Measurements from ENCODE around the gene PRDM2.
"Not testable (repeated sequence)": the region's sequence is repeated elsewhere in the genome, so short reads cannot be mapped to it uniquely, and the experiment has no call there.

Gene PRDM2

DNA sequence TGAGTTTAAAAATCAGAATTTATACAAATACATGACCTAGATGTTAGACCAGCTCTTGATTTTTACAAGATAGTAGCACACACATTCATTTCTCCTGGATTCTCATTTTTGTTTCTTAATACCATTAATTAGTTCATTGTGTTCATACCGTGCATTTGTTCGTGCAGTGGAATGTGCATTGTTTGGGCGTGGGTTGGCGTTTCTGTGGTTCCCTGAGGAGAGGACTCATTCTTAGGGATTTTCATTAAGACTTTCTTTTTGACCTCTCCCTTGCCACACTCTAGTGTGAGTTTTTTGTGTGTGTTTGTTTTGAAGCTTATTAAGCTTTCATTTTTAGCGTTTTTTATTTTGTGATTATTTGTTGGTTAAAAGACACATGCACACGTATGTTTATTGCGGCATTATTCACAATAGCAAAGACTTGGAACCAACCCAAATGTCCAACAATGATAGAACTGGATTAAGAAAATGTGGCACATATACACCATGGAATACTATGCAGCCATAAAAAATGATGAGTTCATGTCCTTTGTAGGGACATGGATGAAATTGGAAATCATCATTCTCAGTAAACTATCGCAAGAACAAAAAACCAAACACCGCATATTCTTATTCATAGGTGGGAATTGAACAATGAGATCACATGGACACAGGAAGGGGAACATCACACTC is 15.8 kb downstream of the PRDM2 start:
- not testable (repeated sequence) for H3K4me3 ChIP-seq (ENCODE audit: low read depth, low read length); H3K9ac ChIP-seq (ENCODE audit: low read depth, low read length); H3K9me3 ChIP-seq (ENCODE audit: control insufficient read depth, insufficient read depth, low read length); H3K36me3 ChIP-seq (ENCODE audit: control insufficient read depth, insufficient read depth, low read length); H3K4me1 ChIP-seq (ENCODE audit: control insufficient read depth, insufficient read depth, low read length); H3K27ac ChIP-seq (ENCODE audit: low read depth, low read length)
- H3K27me3 ChIP-seq (ENCODE audit: control insufficient read depth, insufficient read depth, low read length): peaks cover 27% of the 10 kb centered on the region

DNA sequence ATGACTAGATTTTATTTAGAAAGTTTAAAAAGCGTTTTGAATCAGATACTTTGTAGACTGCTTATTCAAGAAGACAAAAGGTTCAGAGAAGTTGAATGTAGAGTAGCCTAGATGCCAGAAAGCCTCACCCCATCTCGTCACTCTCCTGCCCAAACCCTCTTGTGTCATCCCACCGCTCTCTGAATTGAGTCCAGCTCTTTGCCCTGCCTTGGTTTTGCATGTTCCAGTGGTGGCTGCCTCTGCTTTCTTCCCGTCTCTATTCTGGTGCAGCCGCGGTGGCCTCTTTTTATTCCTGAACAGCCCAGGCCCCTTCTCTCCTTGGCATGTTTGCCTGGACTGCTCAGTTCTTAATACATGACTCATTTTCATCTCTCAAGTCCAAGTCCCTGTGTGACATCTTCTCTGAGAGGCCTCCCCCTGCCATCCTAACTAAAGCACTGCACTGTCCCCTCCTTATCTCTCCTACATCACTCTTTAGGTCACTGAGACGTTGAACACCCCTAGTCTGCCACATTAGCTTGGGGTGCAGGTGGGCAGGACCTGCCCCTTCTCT is 22.9 kb downstream of the PRDM2 start:
- peaks cover 89% of the 10 kb centered on the region for H3K27me3 ChIP-seq (ENCODE audit: control insufficient read depth, insufficient read depth, low read length)
- no peaks in the 10 kb centered on the region for H3K36me3 ChIP-seq (ENCODE audit: control insufficient read depth, insufficient read depth, low read length)
- H3K27ac ChIP-seq (ENCODE audit: low read depth, low read length): no peak overlapping the region

DNA sequence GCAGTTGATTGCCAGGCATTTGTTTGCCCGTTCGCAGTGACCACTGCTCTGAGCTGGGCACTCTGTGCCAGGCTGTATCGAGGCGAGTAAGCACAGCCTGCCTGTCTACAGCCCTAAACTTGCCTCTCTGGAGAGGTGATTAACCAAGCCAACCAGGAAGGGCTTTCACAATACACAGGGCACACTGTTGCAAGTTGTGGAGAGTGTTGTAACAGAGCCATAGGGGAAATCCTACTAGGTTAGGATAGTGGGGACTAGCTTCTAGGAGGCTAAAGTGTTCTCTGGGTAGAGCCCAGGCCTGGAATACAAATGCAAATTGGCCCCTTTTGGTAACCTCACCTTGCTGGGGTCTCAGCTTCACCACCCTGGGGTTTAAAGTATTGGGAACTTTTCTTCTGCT is 23.8 kb downstream of the PRDM2 start:
- no peak overlapping the region for H3K4me3 ChIP-seq (ENCODE audit: low read depth, low read length)
- H3K4me1 ChIP-seq (ENCODE audit: control insufficient read depth, insufficient read depth, low read length): peaks cover 4% of the 10 kb centered on the region
- no peak overlapping the region for H3K27ac ChIP-seq (ENCODE audit: low read depth, low read length)
- H3K9ac ChIP-seq (ENCODE audit: low read depth, low read length): no peak overlapping the region
- peaks cover 86% of the 10 kb centered on the region for H3K27me3 ChIP-seq (ENCODE audit: control insufficient read depth, insufficient read depth, low read length)
- no peaks in the 10 kb centered on the region for H3K36me3 ChIP-seq (ENCODE audit: control insufficient read depth, insufficient read depth, low read length)
- no peaks in the 10 kb centered on the region for H3K9me3 ChIP-seq (ENCODE audit: control insufficient read depth, insufficient read depth, low read length)

More for the DNA sequence above, 22.9 kb downstream of the PRDM2 start:
- H3K4me1 ChIP-seq (ENCODE audit: control insufficient read depth, insufficient read depth, low read length): peaks cover 4% of the 10 kb centered on the region
- H3K9ac ChIP-seq (ENCODE audit: low read depth, low read length): no peak overlapping the region
- no peak overlapping the region for H3K4me3 ChIP-seq (ENCODE audit: low read depth, low read length)
- no peaks in the 10 kb centered on the region for H3K9me3 ChIP-seq (ENCODE audit: control insufficient read depth, insufficient read depth, low read length)

DNA sequence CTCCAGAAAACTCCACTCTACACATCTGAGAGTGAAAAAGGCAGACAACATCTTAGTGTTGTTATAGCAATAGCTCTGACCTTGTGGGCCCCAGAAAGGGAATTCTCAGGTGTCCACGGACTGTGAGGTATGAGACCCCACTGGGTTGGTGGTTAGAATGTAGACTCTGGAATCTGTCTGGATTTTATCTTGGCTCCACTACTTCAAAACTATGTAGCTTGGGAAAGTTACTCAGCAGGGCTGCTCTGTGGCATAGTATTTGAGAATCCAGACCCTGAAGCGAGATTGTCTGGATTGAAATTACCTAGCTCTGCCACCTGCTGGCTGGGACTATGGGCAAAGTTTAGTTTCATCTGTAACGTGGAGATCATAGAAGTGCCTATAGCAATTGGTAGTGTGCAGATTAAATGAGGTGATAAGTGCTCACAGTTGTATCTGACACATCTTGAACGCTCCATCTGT is 25.8 kb downstream of the PRDM2 start:
- Histone ChIP-seq H3K27ac (ENCODE audit: low read depth, low read length) (no peak overlapping the region), H3K9ac (ENCODE audit: low read depth, low read length) (no peak overlapping the region), H3K27me3 (ENCODE audit: control insufficient read depth, insufficient read depth, low read length) (peaks cover 67% of the 10 kb centered on the region)

DNA sequence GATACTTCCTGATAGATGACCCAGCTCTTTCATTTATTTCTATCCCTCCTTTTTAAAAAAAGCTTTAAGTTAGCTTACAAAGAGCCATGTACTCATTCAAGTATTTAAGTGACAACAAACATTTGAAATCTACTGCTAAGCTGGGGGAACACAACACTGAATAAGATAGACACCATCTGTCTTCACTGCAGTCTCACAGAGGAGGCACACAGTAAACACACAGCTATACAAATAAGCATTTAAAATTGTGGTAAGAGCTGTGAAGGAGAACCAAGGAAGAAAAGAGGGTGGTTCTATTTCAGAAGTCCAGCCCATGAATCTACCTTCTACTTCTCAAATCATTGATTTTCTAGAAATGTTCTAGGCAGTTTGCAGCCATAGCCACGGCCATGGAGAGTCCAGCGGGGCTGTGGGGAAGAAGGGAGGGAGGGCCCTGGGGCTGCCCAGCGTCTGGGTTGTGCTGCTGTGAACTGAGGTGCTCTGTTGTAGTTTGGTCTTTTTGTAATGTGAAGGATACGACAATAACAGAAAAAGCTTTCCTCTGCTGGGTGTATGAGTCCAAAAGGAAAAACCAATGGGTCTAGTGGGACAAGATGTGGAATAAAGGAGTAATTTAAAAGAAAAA is 28.2 kb downstream of the PRDM2 start:
- H3K9ac ChIP-seq (ENCODE audit: low read depth, low read length): no peak overlapping the region
- peaks cover 43% of the 10 kb centered on the region for H3K27me3 ChIP-seq (ENCODE audit: control insufficient read depth, insufficient read depth, low read length)
- H3K4me1 ChIP-seq (ENCODE audit: control insufficient read depth, insufficient read depth, low read length): peaks cover 4% of the 10 kb centered on the region
- H3K27ac ChIP-seq (ENCODE audit: low read depth, low read length): no peak overlapping the region
- no peaks in the 10 kb centered on the region for H3K9me3 ChIP-seq (ENCODE audit: control insufficient read depth, insufficient read depth, low read length)
- no peak overlapping the region for H3K4me3 ChIP-seq (ENCODE audit: low read depth, low read length)
- H3K36me3 ChIP-seq (ENCODE audit: control insufficient read depth, insufficient read depth, low read length): peaks cover 5% of the 10 kb centered on the region; the same call in 1 of the 2 replicates

More for the DNA sequence above, 25.8 kb downstream of the PRDM2 start:
- Histone ChIP-seq H3K4me1 (ENCODE audit: control insufficient read depth, insufficient read depth, low read length) (peaks cover 4% of the 10 kb centered on the region), H3K4me3 (ENCODE audit: low read depth, low read length) (no peak overlapping the region), H3K9me3 (ENCODE audit: control insufficient read depth, insufficient read depth, low read length) (no peaks in the 10 kb centered on the region), H3K36me3 (ENCODE audit: control insufficient read depth, insufficient read depth, low read length) (no peaks in the 10 kb centered on the region)

DNA sequence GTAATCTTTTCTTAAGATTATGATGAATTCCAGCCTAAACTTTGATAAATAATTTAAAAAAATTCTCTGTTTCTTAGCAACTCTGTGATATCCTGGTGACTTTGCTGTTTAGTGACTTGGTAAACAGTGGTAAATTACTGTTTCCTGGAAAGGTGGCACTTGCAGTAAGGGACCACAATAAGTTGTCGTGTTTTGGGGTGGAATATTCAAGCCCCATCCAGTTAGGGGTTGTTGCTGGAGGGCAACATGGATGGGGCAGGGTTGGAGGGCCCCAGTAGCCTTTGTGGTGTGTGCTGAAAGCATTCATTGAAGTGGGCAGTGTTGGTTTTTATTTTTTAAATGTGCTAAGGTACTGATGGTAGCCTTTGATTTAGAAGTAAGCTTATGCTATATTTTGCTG is 30.3 kb downstream of the PRDM2 start:
- Histone ChIP-seq H3K4me3 (ENCODE audit: low read depth, low read length) (no peak overlapping the region), H3K9ac (ENCODE audit: low read depth, low read length) (no peak overlapping the region), H3K36me3 (ENCODE audit: control insufficient read depth, insufficient read depth, low read length) (peaks cover 5% of the 10 kb centered on the region; the same call in 1 of the 2 replicates), H3K27me3 (ENCODE audit: control insufficient read depth, insufficient read depth, low read length) (peaks cover 23% of the 10 kb centered on the region), H3K4me1 (ENCODE audit: control insufficient read depth, insufficient read depth, low read length) (no peaks in the 10 kb centered on the region), H3K9me3 (ENCODE audit: control insufficient read depth, insufficient read depth, low read length) (no peaks in the 10 kb centered on the region), H3K27ac (ENCODE audit: low read depth, low read length) (no peak overlapping the region)

DNA sequence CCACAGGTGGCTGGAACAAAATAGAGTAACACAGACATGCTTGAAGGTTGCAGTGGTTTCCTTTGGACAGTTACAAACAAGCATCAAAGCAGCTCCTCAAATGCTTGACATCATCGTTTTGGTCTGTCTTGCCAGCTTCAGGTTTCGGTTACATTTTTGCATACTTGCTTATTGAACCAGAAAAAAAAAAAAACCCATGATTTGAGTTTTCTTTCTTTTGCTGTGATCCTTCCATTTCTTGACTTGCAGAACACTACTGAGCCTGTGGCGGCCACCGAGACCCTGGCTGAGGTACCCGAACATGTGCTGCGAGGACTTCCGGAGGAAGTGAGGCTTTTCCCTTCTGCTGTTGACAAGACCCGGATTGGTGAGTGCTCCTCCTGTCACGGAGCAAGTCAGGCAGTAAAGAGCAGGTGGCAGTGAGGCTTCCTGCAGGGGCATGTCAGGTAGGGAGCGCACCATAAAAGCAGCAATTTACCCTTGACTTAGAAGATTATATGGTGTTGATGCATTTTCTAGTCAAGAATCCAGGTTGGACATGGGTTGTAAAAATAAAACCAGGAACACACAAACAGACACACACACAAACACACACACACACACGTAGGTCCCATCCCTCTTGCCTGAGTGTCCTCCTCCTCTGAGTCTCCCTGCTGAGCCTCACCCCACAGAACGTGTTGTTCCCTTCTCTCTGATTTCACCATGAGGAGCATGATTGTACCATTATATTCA is 30.9 kb downstream of the PRDM2 start:
- H3K27ac ChIP-seq (ENCODE audit: low read depth, low read length): no peak overlapping the region
- no peak overlapping the region for H3K4me3 ChIP-seq (ENCODE audit: low read depth, low read length)
- peaks cover 5% of the 10 kb centered on the region; the same call in 1 of the 2 replicates for H3K36me3 ChIP-seq (ENCODE audit: control insufficient read depth, insufficient read depth, low read length)
- no peaks in the 10 kb centered on the region for H3K9me3 ChIP-seq (ENCODE audit: control insufficient read depth, insufficient read depth, low read length)
- peaks cover 16% of the 10 kb centered on the region for H3K27me3 ChIP-seq (ENCODE audit: control insufficient read depth, insufficient read depth, low read length)
- no peak overlapping the region for H3K9ac ChIP-seq (ENCODE audit: low read depth, low read length)
- no peaks in the 10 kb centered on the region for H3K4me1 ChIP-seq (ENCODE audit: control insufficient read depth, insufficient read depth, low read length)

DNA sequence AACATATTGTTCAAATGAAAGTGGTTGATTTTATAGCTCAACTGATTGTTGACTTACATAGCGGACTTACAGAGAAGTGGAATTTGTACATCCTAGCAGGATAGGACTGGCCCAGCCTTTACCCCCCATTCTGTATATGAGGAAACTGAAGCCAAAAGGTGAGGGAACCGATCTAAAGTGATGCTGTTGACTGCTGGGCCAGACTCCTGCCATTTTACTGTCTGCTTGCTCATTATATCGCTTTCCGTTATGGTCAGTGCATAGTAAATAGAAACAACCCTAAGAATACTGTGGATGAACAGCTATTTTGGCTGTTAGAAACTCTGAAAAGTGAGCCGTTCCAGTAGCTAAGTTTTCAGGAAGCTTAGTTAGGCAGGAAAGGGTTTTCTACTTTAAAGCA is 31.9 kb downstream of the PRDM2 start:
- H3K9ac ChIP-seq (ENCODE audit: low read depth, low read length): no peak overlapping the region
- no peaks in the 10 kb centered on the region for H3K9me3 ChIP-seq (ENCODE audit: control insufficient read depth, insufficient read depth, low read length)
- peaks cover 5% of the 10 kb centered on the region; the same call in 1 of the 2 replicates for H3K36me3 ChIP-seq (ENCODE audit: control insufficient read depth, insufficient read depth, low read length)
- H3K4me1 ChIP-seq (ENCODE audit: control insufficient read depth, insufficient read depth, low read length): no peaks in the 10 kb centered on the region
- no peak overlapping the region for H3K4me3 ChIP-seq (ENCODE audit: low read depth, low read length)
- no peak overlapping the region for H3K27ac ChIP-seq (ENCODE audit: low read depth, low read length)
- peaks cover 7% of the 10 kb centered on the region for H3K27me3 ChIP-seq (ENCODE audit: control insufficient read depth, insufficient read depth, low read length)

DNA sequence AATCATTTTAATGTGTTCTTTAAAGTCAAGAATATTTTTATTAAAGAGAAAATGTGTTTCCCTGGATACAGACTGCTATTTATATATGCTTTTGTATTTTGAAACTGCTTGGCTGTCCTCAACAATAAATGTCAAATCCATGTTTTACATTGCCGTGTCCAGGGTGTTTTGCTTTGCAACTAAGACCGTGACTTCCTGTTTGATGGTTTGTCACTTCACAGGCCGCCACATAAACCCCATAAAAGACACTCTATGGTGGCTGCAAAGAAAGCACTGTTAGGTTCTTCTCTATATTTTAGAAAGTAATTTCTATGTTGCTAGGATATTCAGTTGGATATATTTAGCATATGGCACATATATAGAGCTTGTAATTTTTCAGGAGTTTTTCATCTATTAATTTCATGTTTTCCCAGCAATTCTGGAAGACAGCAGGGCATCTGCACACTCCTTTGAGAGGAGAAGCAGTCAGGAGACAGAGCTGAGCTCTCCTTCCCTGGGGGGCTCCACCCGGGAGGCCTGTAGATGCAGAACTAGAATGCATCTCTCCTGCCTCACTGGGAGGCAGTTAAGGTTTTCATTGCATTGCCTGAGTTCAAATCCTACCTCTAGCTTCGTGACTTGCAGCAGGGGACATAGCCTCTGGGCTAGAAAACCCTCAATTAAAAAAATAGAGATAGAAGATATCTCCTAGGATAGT is 33.1 kb downstream of the PRDM2 start:
- Histone ChIP-seq H3K4me1 (ENCODE audit: control insufficient read depth, insufficient read depth, low read length) (no peaks in the 10 kb centered on the region), H3K9ac (ENCODE audit: low read depth, low read length) (no peak overlapping the region), H3K36me3 (ENCODE audit: control insufficient read depth, insufficient read depth, low read length) (peaks cover 5% of the 10 kb centered on the region; the same call in 1 of the 2 replicates), H3K27me3 (ENCODE audit: control insufficient read depth, insufficient read depth, low read length) (peaks cover 4% of the 10 kb centered on the region; the same call in 1 of the 2 replicates), H3K9me3 (ENCODE audit: control insufficient read depth, insufficient read depth, low read length) (no peaks in the 10 kb centered on the region), H3K4me3 (ENCODE audit: low read depth, low read length) (no peak overlapping the region), H3K27ac (ENCODE audit: low read depth, low read length) (no peak overlapping the region)

DNA sequence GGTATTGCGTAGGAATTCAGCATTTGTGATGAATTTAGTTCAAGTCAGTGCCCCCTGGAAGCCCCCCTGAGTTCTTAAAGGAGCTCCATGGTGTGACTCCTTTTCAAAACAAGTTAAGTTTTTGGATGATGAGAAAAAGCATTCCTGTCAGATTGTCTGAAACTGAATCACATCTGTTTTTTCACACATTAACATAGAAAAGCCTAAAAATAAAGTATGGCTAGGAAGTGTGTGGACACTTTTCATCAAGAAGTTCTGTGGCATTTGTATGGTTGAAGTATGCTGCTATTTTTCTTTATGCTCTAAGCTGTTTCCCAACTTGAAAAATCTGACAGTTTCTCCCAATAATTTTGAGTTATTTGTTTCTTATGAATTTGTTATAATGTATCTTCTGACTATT is 33.7 kb downstream of the PRDM2 start:
- no peaks in the 10 kb centered on the region for H3K4me1 ChIP-seq (ENCODE audit: control insufficient read depth, insufficient read depth, low read length)
- no peaks in the 10 kb centered on the region for H3K9me3 ChIP-seq (ENCODE audit: control insufficient read depth, insufficient read depth, low read length)
- peaks cover 5% of the 10 kb centered on the region; the same call in 1 of the 2 replicates for H3K36me3 ChIP-seq (ENCODE audit: control insufficient read depth, insufficient read depth, low read length)
- no peaks in the 10 kb centered on the region for H3K27me3 ChIP-seq (ENCODE audit: control insufficient read depth, insufficient read depth, low read length)
- no peak overlapping the region for H3K4me3 ChIP-seq (ENCODE audit: low read depth, low read length)
- no peak overlapping the region for H3K9ac ChIP-seq (ENCODE audit: low read depth, low read length)
- no peak overlapping the region for H3K27ac ChIP-seq (ENCODE audit: low read depth, low read length)
